CD14-positive monocyte (primary cell): ENCODE data around the gene SGMS1. TPM values are rescaled to one million over a fixed set of nuclear protein-coding genes. Genes with fewer than 3 reads are reported as not detected.
A peak's percentile ranks its signal among the peaks of the same experiment; 100 is the strongest.

ENCODE experiments used
- DNase-seq, 3 donors: peaks; one replicate each; pipeline ENCODE4 v3.0.0-alpha.2; 2011 to 2022
- H2AFZ ChIP-seq: 2 replicates; pipeline ENCODE4 v1.6.0; 2012; ENCODE audit warnings: mild to moderate bottlenecking, low read depth, low read length, inconsistent platforms; ENCODE audit not compliant: insufficient read depth, poor library complexity, severe bottlenecking
- H3K27ac ChIP-seq, 2 donors: 1 replicate in 1 of 2; 2 replicates in 1 of 2; pipeline ENCODE4 v1.5.1; 2012 to 2013; ENCODE audit warnings: low read length in 2 of 2, control low read depth in 1 of 2, inconsistent platforms in 1 of 2, low read depth in 1 of 2, mild to moderate bottlenecking in 1 of 2
- H3K27me3 ChIP-seq, 2 donors: one replicate each; pipeline versions ENCODE4 v1.6.0 to v1.6.1; 2011 to 2013; ENCODE audit warnings: low read length in 2 of 2; ENCODE audit not compliant: control insufficient read depth in 2 of 2, insufficient read depth in 2 of 2
- H3K36me3 ChIP-seq, 2 donors: replicated peaks in 1 of 2; 1 replicate in 1 of 2; 2 replicates in 1 of 2; pipeline versions ENCODE4 v1.5.1 to v1.6.1; 2012 to 2013; ENCODE audit warnings: low read length in 2 of 2, control low read depth in 1 of 2, inconsistent platforms in 1 of 2, mild to moderate bottlenecking in 1 of 2; ENCODE audit not compliant: insufficient read depth in 2 of 2, control insufficient read depth in 1 of 2
- H3K4me1 ChIP-seq, 2 donors: 1 replicate in 1 of 2; 2 replicates in 1 of 2; pipeline versions ENCODE4 v1.5.1 to v1.6.1; 2012 to 2013; ENCODE audit warnings: low read length in 2 of 2, control low read depth in 1 of 2, inconsistent platforms in 1 of 2, mild to moderate bottlenecking in 1 of 2, moderate library complexity in 1 of 2; ENCODE audit not compliant: insufficient read depth in 2 of 2, control insufficient read depth in 1 of 2
- H3K4me2 ChIP-seq: replicated peaks from 2 replicates; pipeline ENCODE3; 2012; ENCODE audit warnings: low read length, moderate library complexity, mild to moderate bottlenecking; ENCODE audit not compliant: poor library complexity, severe bottlenecking; ENCODE audit errors: extremely low read depth
- H3K4me3 ChIP-seq, 3 experiments: fragments of 200-600 bp in 1 of 3; sonication (generic) in 1 of 3; replicated peaks in 1 of 3; 1 replicate in 2 of 3; 2 replicates in 1 of 3; pipeline ENCODE4 v1.5.1; 2011 to 2013; ENCODE audit warnings: low read length in 3 of 3, mild to moderate bottlenecking in 3 of 3, control low read depth in 2 of 3, low read depth in 2 of 3, inconsistent platforms in 1 of 3, moderate library complexity in 1 of 3
- H3K79me2 ChIP-seq: 2 replicates; pipeline ENCODE4 v1.6.0; 2012; ENCODE audit warnings: mild to moderate bottlenecking, control low read depth, inconsistent platforms, low read length, moderate library complexity; ENCODE audit not compliant: insufficient read depth
- H3K9ac ChIP-seq: 2 replicates; pipeline ENCODE4 v1.6.0; 2017; ENCODE audit warnings: low read length, mild to moderate bottlenecking; ENCODE audit not compliant: insufficient read depth, poor library complexity, severe bottlenecking
- H3K9me3 ChIP-seq, 2 donors: replicated peaks in 1 of 2; 1 replicate in 1 of 2; 2 replicates in 1 of 2; pipeline versions ENCODE4 v1.5.1 to v1.6.1; 2012 to 2013; ENCODE audit warnings: low read length in 2 of 2, control low read depth in 1 of 2; ENCODE audit not compliant: control insufficient read depth in 1 of 2, insufficient read depth in 1 of 2
- H4K20me1 ChIP-seq: 2 replicates; pipeline ENCODE4 v1.6.0; 2012; ENCODE audit warnings: mild to moderate bottlenecking, low read length, control low read depth, moderate library complexity; ENCODE audit not compliant: insufficient read depth
- H3K27ac Mint-ChIP-seq, 7 donors: one replicate each; pipeline ENCODE4 v1.8.0; 2020; ENCODE audit warnings: mild to moderate bottlenecking in 7 of 7, mixed read lengths in 7 of 7, moderate library complexity in 6 of 7, inconsistent platforms in 2 of 7
- H3K27me3 Mint-ChIP-seq, 3 donors: one replicate each; pipeline ENCODE4 v1.8.0; 2021 to 2022; ENCODE audit warnings: low read depth in 3 of 3, mild to moderate bottlenecking in 3 of 3, mixed read lengths in 3 of 3, moderate library complexity in 3 of 3, inconsistent platforms in 1 of 3
- H3K36me3 Mint-ChIP-seq, 2 donors: one replicate each; pipeline ENCODE4 v1.8.0; 2020; ENCODE audit warnings: mixed read lengths in 2 of 2, inconsistent platforms in 1 of 2, mild to moderate bottlenecking in 1 of 2
- H3K4me1 Mint-ChIP-seq: one replicate; pipeline ENCODE4 v1.8.0; 2020; ENCODE audit warnings: mild to moderate bottlenecking, mixed read lengths
- H3K4me3 Mint-ChIP-seq, 2 donors: one replicate each; pipeline ENCODE4 v1.8.0; 2020; ENCODE audit warnings: mild to moderate bottlenecking in 2 of 2, mixed read lengths in 2 of 2, moderate library complexity in 1 of 2
- H3K9me3 Mint-ChIP-seq, 7 donors: one replicate each; pipeline ENCODE4 v1.8.0; 2020 to 2022; ENCODE audit warnings: mixed read lengths in 7 of 7, mild to moderate bottlenecking in 6 of 7, moderate library complexity in 6 of 7, inconsistent platforms in 2 of 7
- CTCF ChIP-seq: fragments of 200-600 bp; IDR thresholded peaks from one replicate; pipeline ENCODE4 v1.8.0; 2022; ENCODE audit warnings: antibody characterized with exemption, mild to moderate bottlenecking
- WGBS: methylation state at CpG from one replicate; pipeline ENCODE4 v1.1.5; 2013; ENCODE audit warnings: missing lambda C conversion rate; ENCODE audit not compliant: insufficient coverage; 5-methylcytosine and 5-hydroxymethylcytosine counted together
- intact Hi-C, 2 donors: fragments of 100-400 bp; cut with micrococcal nuclease; formaldehyde crosslinking; loops; one replicate each; pipeline versions ENCODE4 v1.15.0 to v1.15.1; 2023
- polyA plus RNA-seq, 3 donors: library from polyadenylated mRNA; depleted of rRNA in 1 of 3; unstranded in 2 of 3; stranded (reverse) in 1 of 3; fragments of 300-500 nt in 2 of 3; fragments of >200 nt in 1 of 3; fragmentation: Illumina TruSeq in 2 of 3; gene quantifications; 1 replicate in 2 of 3; 2 replicates in 1 of 3; pipeline ENCODE4 v1.2.3, GENCODE V29; 2012 to 2021
- small RNA-seq: library from RNA; depleted of rRNA; stranded (forward); fragments of <200 nt; gene quantifications from one replicate; pipeline ENCODE3, GENCODE V24; 2012; ENCODE audit warnings: low read depth; ENCODE audit not compliant: insufficient read length

SGMS1 gene
- polyA plus RNA-seq, 3 donors, result 19.5 to 20.6 (median 20.4) TPM

- Histone ChIP-seq H3K4me3 (no peak overlapping the region), H2AFZ (no peak overlapping the region), H4K20me1 (no peaks in the 10 kb centered on the region), H3K9ac (no peak overlapping the region), H3K79me2 (no peaks in the 10 kb centered on the region), H3K4me1 (no peaks in the 10 kb centered on the region), H3K27me3 (peaks cover 1 to 7% of the 10 kb centered on the region in 2 donors), H3K9me3 (no peaks in the 10 kb centered on the region), H3K27ac (no peak overlapping the region), H3K36me3 (no peaks in the 10 kb centered on the region), H3K4me2 (no peak overlapping the region)
- peak; percentile 5 to 20 (median 14) for DNase-seq
- Mint-ChIP-seq H3K4me3 (no peak overlapping the region), H3K36me3 (no peaks in the 10 kb centered on the region), H3K4me1 (peaks cover 5% of the 10 kb centered on the region), H3K27me3 (peaks cover 4 to 7% (median 5%) of the 10 kb centered on the region in 3 donors), H3K9me3 (peaks cover 0 to 7% (median 2%) of the 10 kb centered on the region in 7 donors), H3K27ac (peak overlapping the region in 1 of 7 donors; percentile 33)
- WGBS, result no CpG with 5 or more reads among the region's 2 CpGs
- no peak for TF ChIP-seq CTCF
- intact Hi-C loops, result no loop called here
Observed at GRCh38 chr10:50260791-50261281, 362.9 kb downstream of the SGMS1 start.

Small RNAs within 50 kb of the gene (small RNA-seq; reads per million reads assigned to genes)
- not detected for gene RNU7-107P

Other genes with a start within 250 kb of the SGMS1 start
- gene ASAH2B, start 116.0 kb upstream of the SGMS1 start, polyA plus RNA-seq, result not detected